OCI-LY3 (cell line): ENCODE results near the gene MTCL1.

Experiments
- EZH2phosphoT487 ChIP-seq: fragments of 200-600 bp; shearing (Covaris generic); IDR thresholded peaks from 2 replicates; pipeline ENCODE4 v1.6.1; 2018; ENCODE audit warnings: antibody characterized with exemption, mixed run types, low read depth
- TF ChIP-seq, protein P1 (sequence below): fragments of 200-600, 300-600 bp; sonication (generic); IDR thresholded peaks from 2 replicates; pipeline ENCODE4 v1.5.1; 2014; ENCODE audit warnings: antibody characterized with exemption, low read length, low read depth

DNA sequence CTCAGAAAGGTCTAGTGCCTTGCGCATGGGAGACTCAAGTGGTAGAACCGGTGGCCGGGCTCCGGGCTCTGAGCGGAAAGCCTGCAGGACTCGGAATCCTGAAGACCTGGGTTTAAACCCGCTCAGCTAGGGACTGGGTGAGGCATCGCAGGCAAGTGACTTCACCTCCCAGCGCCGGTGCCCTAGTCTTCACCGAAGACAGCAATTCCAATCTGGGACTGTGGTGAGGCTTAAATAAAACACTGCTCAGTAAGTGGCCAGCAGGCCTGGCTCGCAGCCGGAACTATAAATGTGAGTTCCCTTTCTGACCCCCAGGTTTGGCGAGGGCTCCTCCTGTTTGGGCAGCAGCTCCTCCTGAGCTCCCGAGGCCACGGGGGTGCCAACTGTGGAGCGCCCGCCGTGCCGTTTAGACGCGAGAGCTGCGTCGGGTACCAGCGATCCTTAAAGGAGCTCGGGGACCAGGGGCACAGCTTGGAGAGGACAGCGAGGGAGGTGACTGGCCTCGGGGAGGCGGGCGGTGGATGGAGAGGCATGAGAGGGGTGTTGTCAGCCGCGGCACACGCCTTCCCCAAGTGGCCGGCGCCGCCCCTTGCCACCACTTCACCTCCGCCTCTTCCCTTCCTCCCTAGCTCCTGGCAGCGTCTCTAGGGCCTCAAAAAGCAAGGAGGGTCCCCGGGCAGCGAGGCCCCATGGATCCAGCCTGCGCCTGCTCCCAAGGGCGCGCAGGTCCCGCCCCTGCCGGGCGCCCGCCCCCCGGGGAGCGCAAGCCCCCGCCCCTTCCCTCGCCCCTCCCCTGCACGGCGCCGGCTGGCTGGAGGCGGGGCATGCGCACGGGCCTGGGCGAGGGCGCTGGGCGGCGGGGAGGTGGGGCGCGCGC, 757 bp upstream of the MTCL1 start:
- TF ChIP-seq, protein P1, sequence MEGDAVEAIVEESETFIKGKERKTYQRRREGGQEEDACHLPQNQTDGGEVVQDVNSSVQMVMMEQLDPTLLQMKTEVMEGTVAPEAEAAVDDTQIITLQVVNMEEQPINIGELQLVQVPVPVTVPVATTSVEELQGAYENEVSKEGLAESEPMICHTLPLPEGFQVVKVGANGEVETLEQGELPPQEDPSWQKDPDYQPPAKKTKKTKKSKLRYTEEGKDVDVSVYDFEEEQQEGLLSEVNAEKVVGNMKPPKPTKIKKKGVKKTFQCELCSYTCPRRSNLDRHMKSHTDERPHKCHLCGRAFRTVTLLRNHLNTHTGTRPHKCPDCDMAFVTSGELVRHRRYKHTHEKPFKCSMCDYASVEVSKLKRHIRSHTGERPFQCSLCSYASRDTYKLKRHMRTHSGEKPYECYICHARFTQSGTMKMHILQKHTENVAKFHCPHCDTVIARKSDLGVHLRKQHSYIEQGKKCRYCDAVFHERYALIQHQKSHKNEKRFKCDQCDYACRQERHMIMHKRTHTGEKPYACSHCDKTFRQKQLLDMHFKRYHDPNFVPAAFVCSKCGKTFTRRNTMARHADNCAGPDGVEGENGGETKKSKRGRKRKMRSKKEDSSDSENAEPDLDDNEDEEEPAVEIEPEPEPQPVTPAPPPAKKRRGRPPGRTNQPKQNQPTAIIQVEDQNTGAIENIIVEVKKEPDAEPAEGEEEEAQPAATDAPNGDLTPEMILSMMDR, result no peak
- no peak for TF ChIP-seq EZH2phosphoT487
